Measurements from ENCODE around the gene EPG5.
"Not testable (repeated sequence)": the region's sequence is repeated elsewhere in the genome, so short reads cannot be mapped to it uniquely, and the experiment has no call there.

GRCh38 chr18:45814733-45815132 is 152.4 kb downstream of the EPG5 start:
- TF ChIP-seq, protein P1, sequence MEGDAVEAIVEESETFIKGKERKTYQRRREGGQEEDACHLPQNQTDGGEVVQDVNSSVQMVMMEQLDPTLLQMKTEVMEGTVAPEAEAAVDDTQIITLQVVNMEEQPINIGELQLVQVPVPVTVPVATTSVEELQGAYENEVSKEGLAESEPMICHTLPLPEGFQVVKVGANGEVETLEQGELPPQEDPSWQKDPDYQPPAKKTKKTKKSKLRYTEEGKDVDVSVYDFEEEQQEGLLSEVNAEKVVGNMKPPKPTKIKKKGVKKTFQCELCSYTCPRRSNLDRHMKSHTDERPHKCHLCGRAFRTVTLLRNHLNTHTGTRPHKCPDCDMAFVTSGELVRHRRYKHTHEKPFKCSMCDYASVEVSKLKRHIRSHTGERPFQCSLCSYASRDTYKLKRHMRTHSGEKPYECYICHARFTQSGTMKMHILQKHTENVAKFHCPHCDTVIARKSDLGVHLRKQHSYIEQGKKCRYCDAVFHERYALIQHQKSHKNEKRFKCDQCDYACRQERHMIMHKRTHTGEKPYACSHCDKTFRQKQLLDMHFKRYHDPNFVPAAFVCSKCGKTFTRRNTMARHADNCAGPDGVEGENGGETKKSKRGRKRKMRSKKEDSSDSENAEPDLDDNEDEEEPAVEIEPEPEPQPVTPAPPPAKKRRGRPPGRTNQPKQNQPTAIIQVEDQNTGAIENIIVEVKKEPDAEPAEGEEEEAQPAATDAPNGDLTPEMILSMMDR (IDR thresholded peaks at IDR 0.05): not testable (repeated sequence)
- TF ChIP-seq POLR2A (IDR thresholded peaks at IDR 0.05; ENCODE audit: low read depth); POLR2AphosphoS5 (IDR thresholded peaks at IDR 0.05): not testable (repeated sequence)

All from esophagus muscularis mucosa (tissue), 3 donors.